ENCODE results near the gene GALNT10. TPM values are rescaled to one million over a fixed set of nuclear protein-coding genes. Genes with fewer than 3 reads are reported as not detected.

GALNT10 gene
- total and polyA plus RNA-seq, 2 of the 8 experiments (the other 6 are each of a cell fraction or from before 2014, with no cell fraction given), result 4.6 to 15.5 TPM

GRCh38 chr5:154395407-154396106 lies 205.0 kb downstream of the GALNT10 start (continued):
- TF ChIP-seq MAFK (IDR thresholded peaks at IDR 0.05; ENCODE audit: low read depth, low read length), result peak; percentile 61; the same call in 1 of the 2 replicates
- no peak for TF ChIP-seq RNF2 (IDR thresholded peaks at IDR 0.05; ENCODE audit: borderline replicate concordance, low read depth, low read length, missing control alignments, poor library complexity, severe bottlenecking)
- TF ChIP-seq HDAC2 (IDR thresholded peaks at IDR 0.05; ENCODE audit: borderline replicate concordance in 1 of 2, low read depth in 2 of 2, low read length in 2 of 2), result 0 out of 4 replicates have a peak, but pooled peaks of 1 of the 2 experiments have one; percentile 25
